SK-N-SH treated with all-trans-retinoic acid at 6 μM for 48 hours (cell line): ENCODE results near the gene WWC2.

ENCODE experiments used
- ATAC-seq: fragments of 200-7000 bp; cut with Tn5 transposase; 3 replicates; pipeline ENCODE4 v1.9.1; 2020; ENCODE audit warnings: mild to moderate bottlenecking, moderate library complexity
- ARNTL ChIP-seq: fragments of 450-650 bp; formaldehyde crosslinking; IDR thresholded peaks from 2 replicates; pipeline ENCODE4 v1.5.0; 2020; ENCODE audit warnings: low read depth, mild to moderate bottlenecking, moderate library complexity, borderline replicate concordance
- BACH2 ChIP-seq: fragments of 250-450 bp; sonication (Bioruptor Pico); IDR thresholded peaks from 2 replicates; pipeline ENCODE4 v1.9.0; 2021; ENCODE audit warnings: mild to moderate bottlenecking, borderline replicate concordance
- CSDC2 ChIP-seq: fragments of 250-450 bp; sonication (Bioruptor Pico); IDR thresholded peaks from 2 replicates; pipeline ENCODE4 v1.5.0; 2020; ENCODE audit warnings: mild to moderate bottlenecking, moderate library complexity
- ESRRG ChIP-seq: fragments of 250-450 bp; sonication (Bioruptor Pico); IDR thresholded peaks from 2 replicates; pipeline ENCODE4 v1.6.1; 2021; ENCODE audit warnings: mild to moderate bottlenecking
- GLIS3 ChIP-seq: fragments of 250-450 bp; sonication (Bioruptor Pico); IDR thresholded peaks from 2 replicates; pipeline ENCODE4 v1.5.0; 2020; ENCODE audit warnings: mild to moderate bottlenecking, moderate library complexity
- ISL1 ChIP-seq: fragments of 250-450 bp; sonication (Bioruptor Pico); IDR thresholded peaks from 2 replicates; pipeline ENCODE4 v2.1.2; 2022; ENCODE audit warnings: mild to moderate bottlenecking, moderate library complexity
- OSR1 ChIP-seq: fragments of 250-450 bp; sonication (Bioruptor Pico); IDR thresholded peaks from 2 replicates; pipeline ENCODE4 v1.8.0; 2022; ENCODE audit warnings: moderate library complexity, mild to moderate bottlenecking, inconsistent platforms
- PPARA ChIP-seq: fragments of 250-450 bp; sonication (Bioruptor Pico); IDR thresholded peaks from 2 replicates; pipeline ENCODE4 v1.5.0; 2020; ENCODE audit warnings: mild to moderate bottlenecking, borderline replicate concordance
- RARB ChIP-seq: fragments of 250-450 bp; sonication (Bioruptor Pico); IDR thresholded peaks from 2 replicates; pipeline ENCODE4 v1.8.0; 2021; ENCODE audit warnings: mild to moderate bottlenecking, moderate library complexity
- SNAI2 ChIP-seq: fragments of 250-450 bp; sonication (Bioruptor Pico); IDR thresholded peaks from 2 replicates; pipeline ENCODE4 v1.5.0; 2020; ENCODE audit warnings: mild to moderate bottlenecking, moderate library complexity
- TCF4 ChIP-seq: fragments of 250-450 bp; sonication (Bioruptor Pico); IDR thresholded peaks from 2 replicates; pipeline ENCODE4 v1.8.0; 2021; ENCODE audit warnings: mild to moderate bottlenecking, moderate library complexity, borderline replicate concordance
- TOX ChIP-seq: fragments of 250-450 bp; sonication (Bioruptor Pico); IDR thresholded peaks from 2 replicates; pipeline ENCODE4 v1.8.0; 2021; ENCODE audit warnings: mild to moderate bottlenecking, moderate library complexity, borderline replicate concordance
- ZC3H10 ChIP-seq: fragments of 250-450 bp; sonication (Bioruptor Pico); IDR thresholded peaks from 2 replicates; pipeline ENCODE4 v1.5.1; 2021; ENCODE audit warnings: mild to moderate bottlenecking, moderate library complexity
- ZFP3 ChIP-seq: fragments of 250-450 bp; sonication (Bioruptor Pico); IDR thresholded peaks from 2 replicates; pipeline ENCODE4 v1.5.0; 2020; ENCODE audit warnings: mild to moderate bottlenecking, moderate library complexity
- ZFP30 ChIP-seq: fragments of 450-650 bp; formaldehyde crosslinking; IDR thresholded peaks from 2 replicates; pipeline ENCODE4 v1.5.0; 2022; ENCODE audit warnings: mild to moderate bottlenecking, moderate library complexity
- ZNF70 ChIP-seq: fragments of 450-650 bp; formaldehyde crosslinking; IDR thresholded peaks from 2 replicates; pipeline ENCODE4 v1.5.0; 2020; ENCODE audit warnings: mild to moderate bottlenecking, moderate library complexity
- ZNF8 ChIP-seq: fragments of 450-650 bp; formaldehyde crosslinking; IDR thresholded peaks from 2 replicates; pipeline ENCODE4 v1.5.0; 2020; ENCODE audit warnings: mild to moderate bottlenecking, moderate library complexity
- TF ChIP-seq, protein P1 (sequence below): fragments of 250-450 bp; sonication (Bioruptor Pico); IDR thresholded peaks from 2 replicates; pipeline ENCODE4 v1.8.0; 2021; ENCODE audit warnings: low read depth, mild to moderate bottlenecking, moderate library complexity, borderline replicate concordance
- TF ChIP-seq, protein P2 (sequence below): fragments of 250-450 bp; sonication (Bioruptor Pico); IDR thresholded peaks from 2 replicates; pipeline ENCODE4 v1.5.0; 2020; ENCODE audit warnings: mild to moderate bottlenecking, moderate library complexity
- TF ChIP-seq, protein P3 (sequence below): fragments of 250-450 bp; sonication (Bioruptor Pico); IDR thresholded peaks from 2 replicates; pipeline ENCODE4 v1.8.0; 2020; ENCODE audit warnings: mild to moderate bottlenecking, moderate library complexity, borderline replicate concordance

The WWC2 gene

DNA sequence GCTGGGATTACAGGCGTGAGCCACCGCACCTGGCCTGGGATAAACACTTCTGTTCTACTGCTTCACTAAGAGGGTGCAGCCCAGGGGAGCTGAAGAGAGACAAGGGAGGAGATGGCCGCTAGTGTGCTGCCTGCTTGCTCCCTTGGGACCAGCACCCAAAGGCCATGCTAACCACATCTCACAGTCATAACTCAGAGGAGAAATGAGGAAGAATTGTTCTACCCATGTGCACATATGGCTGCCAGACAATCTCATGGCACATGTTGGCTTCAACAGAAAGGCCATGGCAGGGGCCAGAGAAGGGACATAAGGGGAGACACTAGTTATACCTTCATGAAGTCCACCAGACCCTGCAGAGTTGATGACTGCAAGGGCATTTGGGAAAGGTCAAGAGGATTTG is 198.6 kb downstream of the WWC2 start (continued):
- TF ChIP-seq, protein P1, sequence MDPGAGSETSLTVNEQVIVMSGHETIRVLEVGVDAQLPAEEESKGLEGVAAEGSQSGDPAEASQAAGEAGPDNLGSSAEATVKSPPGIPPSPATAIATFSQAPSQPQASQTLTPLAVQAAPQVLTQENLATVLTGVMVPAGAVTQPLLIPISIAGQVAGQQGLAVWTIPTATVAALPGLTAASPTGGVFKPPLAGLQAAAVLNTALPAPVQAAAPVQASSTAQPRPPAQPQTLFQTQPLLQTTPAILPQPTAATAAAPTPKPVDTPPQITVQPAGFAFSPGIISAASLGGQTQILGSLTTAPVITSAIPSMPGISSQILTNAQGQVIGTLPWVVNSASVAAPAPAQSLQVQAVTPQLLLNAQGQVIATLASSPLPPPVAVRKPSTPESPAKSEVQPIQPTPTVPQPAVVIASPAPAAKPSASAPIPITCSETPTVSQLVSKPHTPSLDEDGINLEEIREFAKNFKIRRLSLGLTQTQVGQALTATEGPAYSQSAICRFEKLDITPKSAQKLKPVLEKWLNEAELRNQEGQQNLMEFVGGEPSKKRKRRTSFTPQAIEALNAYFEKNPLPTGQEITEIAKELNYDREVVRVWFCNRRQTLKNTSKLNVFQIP (CRISPR knock-in tag), result no peak
- TF ChIP-seq, protein P2, sequence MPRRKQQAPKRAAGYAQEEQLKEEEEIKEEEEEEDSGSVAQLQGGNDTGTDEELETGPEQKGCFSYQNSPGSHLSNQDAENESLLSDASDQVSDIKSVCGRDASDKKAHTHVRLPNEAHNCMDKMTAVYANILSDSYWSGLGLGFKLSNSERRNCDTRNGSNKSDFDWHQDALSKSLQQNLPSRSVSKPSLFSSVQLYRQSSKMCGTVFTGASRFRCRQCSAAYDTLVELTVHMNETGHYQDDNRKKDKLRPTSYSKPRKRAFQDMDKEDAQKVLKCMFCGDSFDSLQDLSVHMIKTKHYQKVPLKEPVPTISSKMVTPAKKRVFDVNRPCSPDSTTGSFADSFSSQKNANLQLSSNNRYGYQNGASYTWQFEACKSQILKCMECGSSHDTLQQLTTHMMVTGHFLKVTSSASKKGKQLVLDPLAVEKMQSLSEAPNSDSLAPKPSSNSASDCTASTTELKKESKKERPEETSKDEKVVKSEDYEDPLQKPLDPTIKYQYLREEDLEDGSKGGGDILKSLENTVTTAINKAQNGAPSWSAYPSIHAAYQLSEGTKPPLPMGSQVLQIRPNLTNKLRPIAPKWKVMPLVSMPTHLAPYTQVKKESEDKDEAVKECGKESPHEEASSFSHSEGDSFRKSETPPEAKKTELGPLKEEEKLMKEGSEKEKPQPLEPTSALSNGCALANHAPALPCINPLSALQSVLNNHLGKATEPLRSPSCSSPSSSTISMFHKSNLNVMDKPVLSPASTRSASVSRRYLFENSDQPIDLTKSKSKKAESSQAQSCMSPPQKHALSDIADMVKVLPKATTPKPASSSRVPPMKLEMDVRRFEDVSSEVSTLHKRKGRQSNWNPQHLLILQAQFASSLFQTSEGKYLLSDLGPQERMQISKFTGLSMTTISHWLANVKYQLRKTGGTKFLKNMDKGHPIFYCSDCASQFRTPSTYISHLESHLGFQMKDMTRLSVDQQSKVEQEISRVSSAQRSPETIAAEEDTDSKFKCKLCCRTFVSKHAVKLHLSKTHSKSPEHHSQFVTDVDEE, result no peak

DNA sequence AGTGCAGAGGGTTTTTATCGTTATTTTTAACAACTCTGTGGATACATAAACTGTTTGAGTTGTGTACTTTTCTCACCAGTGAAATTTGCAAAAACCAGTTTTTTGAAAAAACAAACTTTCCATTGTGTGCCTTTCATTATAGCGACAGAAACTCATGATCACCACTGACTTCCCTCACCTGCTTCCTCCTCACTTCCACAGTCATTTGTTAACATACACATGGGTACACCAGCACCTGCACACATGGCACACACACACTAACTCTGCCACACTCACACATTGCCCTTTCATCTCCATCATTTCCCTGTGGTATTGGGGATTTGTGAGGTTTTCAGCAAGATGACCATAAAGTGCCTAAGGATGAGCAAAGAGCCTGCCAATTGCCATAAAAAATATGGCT is 200.4 kb downstream of the WWC2 start:
- ATAC-seq, result no peak
- TF ChIP-seq SNAI2 (CRISPR knock-in tag) (no peak), PPARA (CRISPR knock-in tag) (no peak), CSDC2 (CRISPR knock-in tag) (no peak), ZFP3 (CRISPR knock-in tag) (no peak), ZNF70 (no peak), ARNTL (CRISPR knock-in tag) (no peak), TOX (CRISPR knock-in tag) (no peak), ISL1 (no peak), TCF4 (CRISPR knock-in tag) (no peak), ZFP30 (no peak), ESRRG (no peak), RARB (CRISPR knock-in tag) (no peak), ZNF8 (no peak), OSR1 (CRISPR knock-in tag) (no peak)
- TF ChIP-seq, protein P2, result no peak
- TF ChIP-seq, protein P3, sequence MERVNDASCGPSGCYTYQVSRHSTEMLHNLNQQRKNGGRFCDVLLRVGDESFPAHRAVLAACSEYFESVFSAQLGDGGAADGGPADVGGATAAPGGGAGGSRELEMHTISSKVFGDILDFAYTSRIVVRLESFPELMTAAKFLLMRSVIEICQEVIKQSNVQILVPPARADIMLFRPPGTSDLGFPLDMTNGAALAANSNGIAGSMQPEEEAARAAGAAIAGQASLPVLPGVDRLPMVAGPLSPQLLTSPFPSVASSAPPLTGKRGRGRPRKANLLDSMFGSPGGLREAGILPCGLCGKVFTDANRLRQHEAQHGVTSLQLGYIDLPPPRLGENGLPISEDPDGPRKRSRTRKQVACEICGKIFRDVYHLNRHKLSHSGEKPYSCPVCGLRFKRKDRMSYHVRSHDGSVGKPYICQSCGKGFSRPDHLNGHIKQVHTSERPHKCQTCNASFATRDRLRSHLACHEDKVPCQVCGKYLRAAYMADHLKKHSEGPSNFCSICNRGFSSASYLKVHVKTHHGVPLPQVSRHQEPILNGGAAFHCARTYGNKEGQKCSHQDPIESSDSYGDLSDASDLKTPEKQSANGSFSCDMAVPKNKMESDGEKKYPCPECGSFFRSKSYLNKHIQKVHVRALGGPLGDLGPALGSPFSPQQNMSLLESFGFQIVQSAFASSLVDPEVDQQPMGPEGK (CRISPR knock-in tag), result no peak
- TF ChIP-seq, protein P1 (CRISPR knock-in tag), result no peak

DNA sequence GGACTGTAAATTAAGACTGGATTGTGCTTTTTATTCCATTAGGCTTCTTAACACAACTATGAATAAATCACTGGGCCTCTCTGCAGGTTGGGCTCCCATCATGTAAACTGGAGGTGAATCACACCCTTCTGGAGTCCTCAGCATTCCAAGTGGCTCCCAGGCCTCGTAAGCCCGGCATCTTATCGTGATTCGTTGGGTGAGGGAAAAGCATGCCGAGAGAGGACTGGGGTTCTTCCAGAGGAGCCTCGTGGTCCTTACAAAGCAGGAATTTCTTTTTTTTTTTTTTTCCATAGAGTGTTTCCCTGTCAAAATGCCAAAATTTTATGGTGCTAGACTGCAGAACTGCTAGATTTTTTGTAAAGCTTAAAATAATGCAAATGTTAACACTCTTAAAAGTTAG is 201.0 kb downstream of the WWC2 start:
- TF ChIP-seq ZC3H10 (CRISPR knock-in tag) (no peak), ZNF8 (no peak), BACH2 (no peak), RARB (CRISPR knock-in tag) (no peak), ISL1 (no peak), ARNTL (CRISPR knock-in tag) (no peak), TOX (CRISPR knock-in tag) (no peak), GLIS3 (no peak), ZFP30 (no peak)
- no peak for ATAC-seq
